ENCODE results near the gene CCNC.

DNA sequence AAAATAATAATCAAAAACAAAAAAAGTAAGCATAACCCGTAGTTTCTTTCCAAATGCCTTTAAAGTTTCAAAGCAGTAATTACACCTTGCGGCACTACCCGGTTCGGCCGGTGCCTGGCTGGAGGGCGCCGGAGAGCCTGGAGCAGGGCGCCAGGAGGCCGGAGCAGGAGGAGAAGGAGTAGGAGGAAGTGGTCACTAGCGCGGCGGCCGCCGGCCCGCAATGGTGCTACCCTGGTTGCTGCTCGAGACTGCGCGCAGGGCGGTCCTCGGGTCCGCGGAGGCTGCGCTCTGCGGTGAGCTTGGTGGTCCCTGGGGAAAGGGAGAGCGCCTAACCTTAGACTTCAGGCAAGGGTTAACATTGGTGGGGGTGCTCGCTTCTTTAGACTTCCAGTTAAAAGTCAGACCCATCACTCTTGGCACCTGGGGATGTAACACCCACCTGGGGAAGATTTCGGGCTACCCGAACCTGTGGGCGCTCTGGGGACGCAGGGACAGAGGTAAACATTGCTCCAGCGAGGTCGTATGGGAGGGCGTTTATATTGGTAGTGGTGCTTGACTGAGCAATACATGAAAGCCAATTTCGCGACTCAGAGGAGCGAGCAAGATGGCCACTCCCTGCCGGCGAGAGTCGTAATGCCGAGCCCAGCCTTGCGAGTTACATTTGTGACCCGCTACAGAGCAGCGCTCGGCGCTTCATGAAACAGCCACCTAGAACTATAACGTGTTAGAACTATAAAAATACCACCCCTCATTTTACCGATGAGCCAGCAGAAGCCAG, 47.4 kb downstream of the CCNC start:
- peak; percentile 66; the same call in 1 of the 2 replicates for TF ChIP-seq POLR2A (IDR thresholded peaks at IDR 0.05; ENCODE audit: low read depth, low read length)
- TF ChIP-seq POLR2AphosphoS5 (IDR thresholded peaks at IDR 0.05; ENCODE audit: low read depth, low read length) = peak; percentile 73
- TF ChIP-seq SPI1 (IDR thresholded peaks at IDR 0.05; ENCODE audit: low read depth, low read length) = peak; percentile 65
- TF ChIP-seq TAF1 (IDR thresholded peaks at IDR 0.05; ENCODE audit: low read depth, low read length) = no peak; the same call in none of the 2 replicates
- 0 out of 2 replicates have a peak, but pooled peaks have one; percentile 11 for TF ChIP-seq POU2F2 (IDR thresholded peaks at IDR 0.05; ENCODE audit: low read depth, low read length)
- no peak for TF ChIP-seq PAX5 (IDR thresholded peaks at IDR 0.05; ENCODE audit: insufficient read depth, low read length, severe bottlenecking)
